Upper lobe of right lung (tissue), 1 donor: ENCODE measurements around the gene ZNF846. TPM values are rescaled to one million over a fixed set of nuclear protein-coding genes. Genes with fewer than 3 reads are reported as not detected.
"Not testable (repeated sequence)": the region's sequence is repeated elsewhere in the genome, so short reads cannot be mapped to it uniquely, and the experiment has no call there.

ENCODE experiments used
- ATAC-seq: fragments of 200-7000 bp; cut with Tn5 transposase; one replicate; pipeline ENCODE4 v1.9.1; 2020; ENCODE audit warnings: mild to moderate bottlenecking, moderate library complexity
- DNase-seq: peaks from one replicate; pipeline ENCODE4 v3.0.0-alpha.2; 2020
- H3K27ac ChIP-seq: fragments of 200-600 bp; one replicate; pipeline ENCODE4 v1.8.0; 2022
- H3K27me3 ChIP-seq: fragments of 200-600 bp; one replicate; pipeline ENCODE4 v1.8.0; 2022; ENCODE audit warnings: mild to moderate bottlenecking
- H3K36me3 ChIP-seq: fragments of 200-600 bp; one replicate; pipeline ENCODE4 v1.8.0; 2022
- H3K4me1 ChIP-seq: fragments of 200-600 bp; one replicate; pipeline ENCODE4 v1.8.0; 2022
- H3K4me3 ChIP-seq: fragments of 200-600 bp; one replicate; pipeline ENCODE4 v1.8.0; 2022; ENCODE audit warnings: mild to moderate bottlenecking
- H3K9me3 ChIP-seq: fragments of 200-600 bp; one replicate; pipeline ENCODE4 v1.8.0; 2022
- CTCF ChIP-seq: fragments of 200-600 bp; IDR thresholded peaks from one replicate; pipeline ENCODE4 v1.8.0; 2022; ENCODE audit warnings: antibody characterized with exemption
- intact Hi-C: fragments of 100-400 bp; cut with DNase I; formaldehyde crosslinking; loops from one replicate; pipeline ENCODE4 v1.11.0; 2022
- total RNA-seq: library from RNA; stranded (reverse); fragmentation: NEBNext Ultra II Directional; extraction: Animal tissue kit (Norgen Biotek cat#: 25700); gene quantifications from one replicate; pipeline ENCODE4 v1.2.1, GENCODE V29; 2021
- donor health status: DM: no; HTN: yes; CAD: no; lungs with severe emphysema.

The ZNF846 gene
- total RNA-seq, 1 donor from 2014 or later = 10.2 TPM

GRCh38 chr19:9752701-9753443, 15.7 kb downstream of the ZNF846 start:
- intact Hi-C loops = no loop called here
- H3K27ac ChIP-seq = no peak overlapping the region
- no peaks in the 10 kb centered on the region for H3K27me3 ChIP-seq
- H3K9me3 ChIP-seq = peaks cover 21% of the 10 kb centered on the region
- TF ChIP-seq CTCF = no peak
- no peaks in the 10 kb centered on the region for H3K4me1 ChIP-seq
- H3K4me3 ChIP-seq = no peak overlapping the region
- no peaks in the 10 kb centered on the region for H3K36me3 ChIP-seq
- DNase-seq (no peak), ATAC-seq (no peak)

GRCh38 chr19:9751446-9751845, 17.1 kb downstream of the ZNF846 start:
- Histone ChIP-seq H3K36me3 (no peaks in the 10 kb centered on the region), H3K9me3 (peaks cover 7% of the 10 kb centered on the region), H3K27ac (no peak overlapping the region), H3K27me3 (no peaks in the 10 kb centered on the region), H3K4me3 (no peak overlapping the region), H3K4me1 (no peaks in the 10 kb centered on the region)
- no peak for TF ChIP-seq CTCF
- intact Hi-C loops = no loop called here
- no peak for ATAC-seq
- no peak for DNase-seq

GRCh38 chr19:9741476-9742171, 26.9 kb downstream of the ZNF846 start:
- Histone ChIP-seq H3K27ac (no peak overlapping the region), H3K36me3 (no peaks in the 10 kb centered on the region), H3K4me3 (no peak overlapping the region), H3K27me3 (no peaks in the 10 kb centered on the region), H3K9me3 (no peaks in the 10 kb centered on the region), H3K4me1 (no peaks in the 10 kb centered on the region)
- DNase-seq = no peak
- intact Hi-C loops = no loop called here
- ATAC-seq = peak; percentile 33
- no peak for TF ChIP-seq CTCF

- no peaks in the 10 kb centered on the region for H3K36me3 ChIP-seq
- no peaks in the 10 kb centered on the region for H3K27me3 ChIP-seq
- H3K4me1 ChIP-seq = no peaks in the 10 kb centered on the region
- H3K27ac ChIP-seq = no peak overlapping the region
- TF ChIP-seq CTCF = no peak
- H3K4me3 ChIP-seq = no peak overlapping the region
- H3K9me3 ChIP-seq = no peaks in the 10 kb centered on the region
- intact Hi-C loops = no loop called here
- no peak for DNase-seq
- ATAC-seq = no peak
Measured at GRCh38 chr19:9735986-9736385, 32.6 kb downstream of the ZNF846 start.

GRCh38 chr19:9730056-9730455, 38.5 kb downstream of the ZNF846 start:
- DNase-seq, H3K27ac ChIP-seq, H3K9me3 ChIP-seq, intact Hi-C loops, H3K36me3 ChIP-seq, ATAC-seq, H3K4me1 ChIP-seq, H3K4me3 ChIP-seq, H3K27me3 ChIP-seq: not testable (repeated sequence)

- DNase-seq (no peak), ATAC-seq (no peak)
- TF ChIP-seq CTCF = no peak
- no peaks in the 10 kb centered on the region for H3K4me1 ChIP-seq
- H3K27ac ChIP-seq = no peak overlapping the region
- H3K4me3 ChIP-seq = no peak overlapping the region
- intact Hi-C loops = no loop called here
- H3K9me3 ChIP-seq = no peaks in the 10 kb centered on the region
- H3K27me3 ChIP-seq = no peaks in the 10 kb centered on the region
- no peaks in the 10 kb centered on the region for H3K36me3 ChIP-seq
Measured at GRCh38 chr19:9729162-9729561, 39.4 kb downstream of the ZNF846 start.
